GM21737 (cell line): ENCODE results near the gene ODR4.
"Not testable (repeated sequence)": the region's sequence is repeated elsewhere in the genome, so short reads cannot be mapped to it uniquely, and the experiment has no call there.

Experiments
- ATAC-seq: cut with Tn5 transposase; IDR thresholded peaks from one replicate; pipeline ENCODE4 v1.9.1; 2021; ENCODE audit warnings: mild to moderate bottlenecking, moderate library complexity; ENCODE audit not compliant: unreplicated experiment

Gene ODR4

DNA sequence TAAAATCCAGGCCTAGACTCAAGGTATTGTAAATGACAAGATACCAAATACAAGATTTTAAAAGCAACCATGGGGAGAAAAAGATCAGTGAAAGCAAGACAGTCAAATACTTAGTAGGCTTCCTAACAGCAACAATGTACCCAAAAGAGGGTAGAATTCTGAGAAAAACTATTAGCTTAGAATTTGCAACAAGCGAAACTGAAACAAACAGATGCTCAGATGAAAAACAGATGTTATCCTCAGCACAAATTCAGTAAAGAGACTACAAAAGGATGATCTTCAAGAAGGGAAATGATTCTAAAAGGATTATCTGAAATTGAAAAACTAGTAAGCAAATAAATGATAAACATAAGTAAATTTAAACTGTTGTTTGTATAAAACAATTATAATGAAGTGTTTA lies 45.3 kb downstream of the ODR4 start:
- ATAC-seq = no peak

DNA sequence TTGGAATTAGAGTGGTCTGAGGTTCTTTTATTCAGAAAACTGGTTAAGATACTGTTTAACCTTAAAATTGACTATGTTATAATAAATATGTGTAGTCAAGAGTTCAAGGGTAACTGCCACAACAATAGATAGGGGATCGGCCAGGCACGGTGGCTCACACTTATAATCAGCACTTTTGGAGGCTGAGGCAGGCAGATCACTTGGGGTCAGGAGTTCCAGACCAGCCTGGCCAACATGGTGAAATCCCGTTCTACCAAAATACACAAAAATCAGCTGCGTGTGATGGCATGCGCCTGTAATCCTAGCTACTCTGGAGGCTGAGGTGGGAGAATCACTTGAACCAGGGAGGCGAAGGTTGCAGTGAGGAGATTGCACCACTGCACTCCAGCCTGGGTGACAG lies 45.8 kb downstream of the ODR4 start:
- no peak for ATAC-seq

GRCh38 chr1:186424539-186424938 lies 48.9 kb downstream of the ODR4 start:
- no peak for ATAC-seq

DNA sequence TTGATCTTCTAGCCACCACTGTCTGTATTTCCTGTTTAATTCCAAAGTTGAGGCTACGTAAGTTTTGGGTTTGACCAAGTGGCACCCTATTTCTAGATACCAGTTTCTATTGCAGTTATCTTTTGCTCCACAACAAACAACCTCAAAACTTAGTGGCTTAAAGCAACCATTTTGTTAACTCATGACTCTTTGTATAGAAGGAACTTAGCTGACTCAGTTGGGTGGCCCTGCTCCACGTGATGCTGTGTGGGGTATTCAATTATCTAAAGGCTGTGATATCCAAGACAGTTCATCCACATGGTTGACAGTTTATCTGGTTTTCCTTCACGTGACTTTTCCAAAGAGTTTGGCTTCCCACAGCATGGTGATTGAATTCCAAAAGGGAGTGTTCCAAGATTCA lies 50.5 kb downstream of the ODR4 start:
- ATAC-seq = no peak

GRCh38 chr1:186429017-186429416 lies 53.4 kb downstream of the ODR4 start:
- ATAC-seq = no peak

- ATAC-seq = no peak
Observed at GRCh38 chr1:186435336-186435735, 59.7 kb downstream of the ODR4 start.

GRCh38 chr1:186438567-186438966 lies 62.9 kb downstream of the ODR4 start:
- no peak for ATAC-seq

GRCh38 chr1:186440584-186440983 lies 64.9 kb downstream of the ODR4 start:
- no peak for ATAC-seq

GRCh38 chr1:186442651-186443375 lies 67.2 kb downstream of the ODR4 start:
- no peak for ATAC-seq

DNA sequence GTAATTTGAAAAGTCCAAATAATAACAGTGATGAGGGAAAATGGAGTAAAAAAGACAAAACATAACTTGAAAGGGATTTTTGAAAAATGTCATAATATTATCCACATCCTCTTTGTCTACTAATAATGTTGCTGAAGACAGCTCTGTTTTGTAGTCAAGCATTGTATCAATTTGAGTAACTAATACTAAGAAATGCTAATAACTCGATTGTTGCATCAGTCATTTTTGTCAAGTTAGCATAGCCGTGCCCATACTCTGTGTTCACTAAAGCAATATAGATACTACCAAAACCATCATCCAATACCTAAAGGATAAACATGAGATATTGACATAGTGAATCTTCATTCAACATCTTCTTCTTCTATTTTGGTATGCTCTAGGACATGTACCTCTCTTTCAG lies 68.0 kb downstream of the ODR4 start:
- ATAC-seq = no peak

GRCh38 chr1:186446152-186446551 lies 70.5 kb downstream of the ODR4 start:
- no peak for ATAC-seq

- no peak for ATAC-seq
Observed at GRCh38 chr1:186454981-186455380, 79.3 kb downstream of the ODR4 start.

GRCh38 chr1:186456729-186457255 lies 81.2 kb downstream of the ODR4 start:
- no peak for ATAC-seq

GRCh38 chr1:186459161-186459560 lies 83.5 kb downstream of the ODR4 start:
- not testable (repeated sequence) for ATAC-seq

- ATAC-seq = no peak
Observed at GRCh38 chr1:186461014-186461413, 85.4 kb downstream of the ODR4 start, which contains the start of gene PDC. PDC (minus strand) TSS chr1:186461114; CDS start chr1:186449459, 11,655 bp downstream.

DNA sequence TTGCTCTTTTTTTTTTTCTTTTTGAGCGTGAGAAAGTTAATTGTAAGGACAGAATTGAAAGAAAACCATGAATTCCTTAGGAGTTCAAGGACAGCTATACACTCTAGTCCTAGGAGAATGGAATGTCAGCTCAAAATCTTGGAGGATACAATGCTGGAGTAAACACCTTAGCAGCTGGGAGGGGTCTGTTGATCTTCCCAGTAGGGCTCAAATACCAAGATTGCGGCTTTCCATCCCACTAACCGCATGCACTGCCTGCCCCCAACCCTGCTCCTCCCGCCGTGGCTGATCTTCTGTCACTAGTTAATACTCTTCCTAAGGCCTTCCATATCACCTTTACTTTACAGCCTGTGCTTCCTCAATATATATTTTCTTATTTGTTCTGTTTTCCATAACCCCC lies 87.9 kb downstream of the ODR4 start:
- no peak for ATAC-seq

DNA sequence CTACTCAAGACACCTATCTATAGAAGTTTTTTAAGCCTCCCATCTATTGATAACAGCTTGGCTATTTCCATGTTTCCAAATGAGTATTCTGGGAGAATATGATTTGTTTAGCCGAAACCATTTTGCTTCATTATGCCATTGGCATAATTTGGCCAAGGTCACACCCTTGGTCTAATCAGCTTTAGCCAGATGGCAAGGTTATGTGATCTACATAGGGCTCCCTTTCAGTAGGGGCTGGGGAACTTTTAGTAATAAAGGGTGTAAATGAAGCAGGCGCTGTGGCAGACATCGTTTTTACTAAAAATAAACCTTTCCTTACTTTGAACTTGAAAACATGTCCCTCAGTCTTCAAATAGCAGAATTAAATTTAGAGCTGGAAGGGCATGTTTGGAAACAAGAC lies 88.3 kb downstream of the ODR4 start:
- no peak for ATAC-seq

DNA sequence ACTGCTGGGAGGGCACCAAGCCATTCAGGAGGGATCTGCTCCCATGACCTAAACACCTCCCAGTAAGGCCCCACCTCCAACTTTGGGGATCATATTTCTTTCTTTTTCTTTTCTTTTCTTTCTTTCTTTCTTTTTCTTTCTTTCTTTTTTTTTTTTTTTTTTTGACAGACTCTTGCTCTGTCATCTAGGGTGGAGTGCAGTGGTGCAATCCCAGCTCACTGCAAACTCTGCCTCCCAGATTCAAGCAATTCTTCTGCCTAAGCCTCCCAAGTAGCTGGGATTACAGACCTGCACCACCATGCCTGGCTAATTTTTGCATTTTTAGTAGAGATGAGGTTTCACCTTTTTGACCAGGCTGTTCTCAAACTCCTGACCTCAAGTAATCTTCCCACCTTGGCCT lies 89.9 kb downstream of the ODR4 start:
- not testable (repeated sequence) for ATAC-seq

DNA sequence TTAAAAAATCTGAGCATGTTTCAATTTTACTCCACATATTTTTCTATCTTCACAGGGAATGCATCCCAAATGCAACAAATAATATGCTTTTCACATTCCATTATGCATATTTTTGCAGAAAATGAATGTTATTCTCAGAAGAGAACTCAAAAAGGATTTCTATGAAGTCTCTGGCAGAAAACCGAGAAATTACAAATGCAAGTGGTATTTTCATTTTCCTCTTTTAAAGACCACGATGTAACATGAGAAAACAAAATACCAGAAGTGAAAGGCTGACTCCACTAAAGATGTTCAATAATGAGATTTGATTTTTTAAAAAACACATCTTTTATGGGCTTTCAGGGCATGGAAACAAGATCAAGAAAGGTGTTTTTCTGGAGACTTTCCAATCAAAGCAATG lies 90.3 kb downstream of the ODR4 start:
- no peak for ATAC-seq
